DND-41 (cell line): ENCODE data around the gene CLOCK.
A peak's percentile ranks its signal among the peaks of the same experiment; 100 is the strongest.

Experiments
- ATAC-seq: fragments of 200-7000 bp; cut with Tn5 transposase; 3 replicates; pipeline ENCODE4 v1.9.1; 2021; ENCODE audit warnings: low read depth; ENCODE audit not compliant: insufficient read depth
- DNase-seq: peaks from one replicate; pipeline ENCODE4 v3.0.0-alpha.2; 2020
- H2AFZ ChIP-seq: 2 replicates; pipeline ENCODE4 v1.6.0; 2012; ENCODE audit warnings: low read depth, low read length
- H3K27ac ChIP-seq: 2 replicates; pipeline ENCODE4 v1.5.1; 2012; ENCODE audit warnings: low read length, inconsistent platforms
- H3K27me3 ChIP-seq: fragments of 200-600 bp; sonication (generic); 2 replicates; pipeline ENCODE4 v1.6.0; 2012; ENCODE audit warnings: low read length, mild to moderate bottlenecking, inconsistent platforms; ENCODE audit not compliant: insufficient read depth, poor library complexity
- H3K36me3 ChIP-seq: 2 replicates; pipeline ENCODE4 v1.5.1; 2012; ENCODE audit warnings: low read length, inconsistent platforms; ENCODE audit not compliant: insufficient read depth
- H3K4me1 ChIP-seq: 2 replicates; pipeline ENCODE4 v1.5.1; 2012; ENCODE audit warnings: mild to moderate bottlenecking, low read length; ENCODE audit not compliant: insufficient read depth
- H3K4me2 ChIP-seq: 2 replicates; pipeline ENCODE4 v1.6.0; 2012; ENCODE audit warnings: mild to moderate bottlenecking, moderate library complexity, low read length, inconsistent platforms; ENCODE audit not compliant: insufficient read depth
- H3K4me3 ChIP-seq, 2 experiments: fragments of 200-600 bp in 1 of 2; shearing (Covaris generic) in 1 of 2; 2 replicates each; pipeline ENCODE4 v1.5.1; 2012 to 2016; ENCODE audit warnings: inconsistent platforms in 2 of 2, low read length in 2 of 2, mild to moderate bottlenecking in 2 of 2, low read depth in 1 of 2, moderate library complexity in 1 of 2
- H3K79me2 ChIP-seq: 2 replicates; pipeline ENCODE4 v1.6.0; 2012; ENCODE audit warnings: low read length, inconsistent platforms; ENCODE audit not compliant: insufficient read depth
- H3K9ac ChIP-seq: 2 replicates; pipeline ENCODE4 v1.6.0; 2012; ENCODE audit warnings: low read depth, mild to moderate bottlenecking, inconsistent platforms, low read length, moderate library complexity
- H3K9me3 ChIP-seq: 2 replicates; pipeline ENCODE4 v1.5.1; 2012; ENCODE audit warnings: low read length, moderate library complexity, mild to moderate bottlenecking, inconsistent platforms; ENCODE audit not compliant: insufficient read depth, severe bottlenecking
- H4K20me1 ChIP-seq: 2 replicates; pipeline ENCODE4 v1.6.0; 2012; ENCODE audit warnings: low read length; ENCODE audit not compliant: insufficient read depth
- EZH2 ChIP-seq: IDR thresholded peaks from 3 replicates; pipeline ENCODE4 v1.6.1; 2012; ENCODE audit warnings: borderline replicate concordance, low read depth, mild to moderate bottlenecking, moderate library complexity, low read length, inconsistent platforms; ENCODE audit not compliant: severe bottlenecking
- TF ChIP-seq, protein P1 (sequence below): IDR thresholded peaks from 2 replicates; pipeline ENCODE4 v1.5.1; 2012; ENCODE audit warnings: borderline replicate concordance, low read length, moderate library complexity, mild to moderate bottlenecking; ENCODE audit not compliant: poor library complexity, severe bottlenecking; ENCODE audit errors: extremely low read depth

CLOCK gene

DNA sequence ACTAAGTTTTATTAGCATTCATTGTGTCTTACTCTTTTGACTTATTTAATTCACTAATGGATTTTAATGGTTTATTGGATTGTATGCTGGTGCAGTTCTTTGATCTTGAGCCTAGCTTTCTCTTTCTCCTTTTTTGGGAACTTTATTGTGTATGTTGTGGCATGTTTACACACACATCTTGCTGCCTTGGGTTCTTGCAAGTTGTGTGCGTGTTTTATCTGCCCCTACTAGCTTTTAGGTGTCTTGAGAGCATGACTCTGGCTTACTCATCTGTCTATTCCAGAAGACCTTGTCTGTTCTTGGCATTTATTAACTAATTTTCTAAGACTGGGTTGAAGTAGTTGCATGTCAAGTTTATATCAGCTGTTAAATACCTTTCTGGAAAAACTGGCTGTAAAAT is 148.2 kb downstream of the CLOCK start:
- Histone ChIP-seq H3K27me3 (no peaks in the 10 kb centered on the region), H3K4me3 (peak overlapping the region; percentile 87 to 98; a peak in 3 of 4 replicates), H3K36me3 (peaks cover 40% of the 10 kb centered on the region), H3K27ac (peak overlapping the region; percentile 27; the same call in 1 of the 2 replicates), H3K79me2 (peaks cover 71% of the 10 kb centered on the region), H3K4me2 (peak overlapping the region; percentile 80), H2AFZ (no peak overlapping the region), H4K20me1 (peaks cover 47% of the 10 kb centered on the region), H3K9me3 (no peaks in the 10 kb centered on the region), H3K9ac (peak overlapping the region; percentile 97), H3K4me1 (peaks cover 48% of the 10 kb centered on the region)
- ATAC-seq (no peak), DNase-seq (no peak)
- TF ChIP-seq EZH2, result no peak
- TF ChIP-seq, protein P1, sequence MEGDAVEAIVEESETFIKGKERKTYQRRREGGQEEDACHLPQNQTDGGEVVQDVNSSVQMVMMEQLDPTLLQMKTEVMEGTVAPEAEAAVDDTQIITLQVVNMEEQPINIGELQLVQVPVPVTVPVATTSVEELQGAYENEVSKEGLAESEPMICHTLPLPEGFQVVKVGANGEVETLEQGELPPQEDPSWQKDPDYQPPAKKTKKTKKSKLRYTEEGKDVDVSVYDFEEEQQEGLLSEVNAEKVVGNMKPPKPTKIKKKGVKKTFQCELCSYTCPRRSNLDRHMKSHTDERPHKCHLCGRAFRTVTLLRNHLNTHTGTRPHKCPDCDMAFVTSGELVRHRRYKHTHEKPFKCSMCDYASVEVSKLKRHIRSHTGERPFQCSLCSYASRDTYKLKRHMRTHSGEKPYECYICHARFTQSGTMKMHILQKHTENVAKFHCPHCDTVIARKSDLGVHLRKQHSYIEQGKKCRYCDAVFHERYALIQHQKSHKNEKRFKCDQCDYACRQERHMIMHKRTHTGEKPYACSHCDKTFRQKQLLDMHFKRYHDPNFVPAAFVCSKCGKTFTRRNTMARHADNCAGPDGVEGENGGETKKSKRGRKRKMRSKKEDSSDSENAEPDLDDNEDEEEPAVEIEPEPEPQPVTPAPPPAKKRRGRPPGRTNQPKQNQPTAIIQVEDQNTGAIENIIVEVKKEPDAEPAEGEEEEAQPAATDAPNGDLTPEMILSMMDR, result no peak

DNA sequence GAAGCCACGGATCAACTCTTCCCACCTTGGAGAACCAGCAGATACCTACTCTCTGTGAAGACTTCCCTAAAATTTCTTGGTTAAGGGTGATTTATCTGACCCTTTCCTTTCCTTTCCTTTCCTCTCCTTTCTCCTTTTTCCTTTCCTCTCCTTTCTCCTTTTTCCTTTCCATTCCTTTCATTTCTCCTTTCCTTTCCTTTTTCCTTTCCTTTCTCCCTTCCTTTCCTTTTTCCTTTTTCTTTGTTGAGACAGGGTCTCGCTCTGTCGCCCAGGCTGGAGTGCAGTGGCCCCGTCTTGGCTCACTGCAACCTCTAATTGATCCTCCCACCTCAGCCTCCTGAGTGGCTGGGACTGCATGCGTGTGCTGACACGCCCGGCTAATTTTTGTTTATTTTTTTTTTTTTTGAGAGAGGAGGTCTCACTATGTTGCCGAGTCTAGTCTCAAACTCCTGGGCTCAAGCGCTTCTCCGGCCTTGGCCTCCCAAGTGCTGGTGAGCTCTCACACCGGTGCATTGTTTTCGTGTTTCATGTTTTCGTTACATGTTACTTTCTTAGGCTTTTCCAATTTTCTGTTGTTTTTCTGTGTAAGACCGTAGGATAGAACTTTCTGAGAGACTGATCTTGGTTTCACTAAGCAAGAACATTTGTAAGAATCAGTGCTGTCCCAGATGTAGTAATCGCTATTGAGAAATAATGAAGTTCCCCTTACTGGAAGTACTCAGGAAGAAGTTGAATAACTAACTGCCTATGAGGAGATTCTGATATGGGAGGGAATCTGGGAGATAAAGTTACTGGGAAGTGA is 149.0 kb downstream of the CLOCK start:
- Histone ChIP-seq H3K9me3 (no peaks in the 10 kb centered on the region), H3K36me3 (peaks cover 35% of the 10 kb centered on the region), H3K4me2 (peak overlapping the region; percentile 80), H3K9ac (peak overlapping the region; percentile 97), H3K4me3 (peak overlapping the region; percentile 87 to 98), H3K27me3 (no peaks in the 10 kb centered on the region), H3K27ac (peak overlapping the region; percentile 81; the same call in 1 of the 2 replicates), H2AFZ (no peak overlapping the region), H3K4me1 (peaks cover 48% of the 10 kb centered on the region), H3K79me2 (peaks cover 65% of the 10 kb centered on the region), H4K20me1 (peaks cover 47% of the 10 kb centered on the region)
- peak; percentile 10 for DNase-seq
- TF ChIP-seq EZH2, result no peak
- TF ChIP-seq, protein P1, result no peak
- ATAC-seq, result no peak

DNA sequence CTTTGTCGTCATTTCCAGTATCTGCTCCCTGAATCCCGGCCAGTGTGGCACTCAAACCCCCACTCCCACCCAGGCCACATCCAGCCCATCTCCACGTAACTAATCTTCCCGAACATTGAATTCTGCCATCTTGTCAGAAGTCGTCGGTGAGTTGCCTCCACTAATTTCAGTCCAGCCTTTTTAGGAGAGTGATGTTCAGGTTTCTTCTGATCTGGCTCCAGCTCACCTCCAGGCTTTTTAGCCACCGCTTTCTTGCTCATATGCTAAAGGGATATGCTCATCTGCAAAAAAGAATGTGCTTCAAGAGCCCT is 149.6 kb downstream of the CLOCK start:
- H3K27ac ChIP-seq, result peak overlapping the region; percentile 81
- H3K9me3 ChIP-seq, result no peaks in the 10 kb centered on the region
- H3K4me3 ChIP-seq, result peak overlapping the region; percentile 87 to 98
- no peaks in the 10 kb centered on the region for H3K27me3 ChIP-seq
- peak overlapping the region; percentile 80 for H3K4me2 ChIP-seq
- H4K20me1 ChIP-seq, result peaks cover 47% of the 10 kb centered on the region
- ATAC-seq, result no peak
- peaks cover 61% of the 10 kb centered on the region for H3K79me2 ChIP-seq
- H2AFZ ChIP-seq, result peak overlapping the region; percentile 82; the same call in 1 of the 2 replicates
- peak overlapping the region; percentile 97 for H3K9ac ChIP-seq
- TF ChIP-seq, protein P1, result no peak
- no peak for TF ChIP-seq EZH2
- H3K4me1 ChIP-seq, result peaks cover 48% of the 10 kb centered on the region
- peaks cover 35% of the 10 kb centered on the region for H3K36me3 ChIP-seq
- no peak for DNase-seq
